ENCODE data around the gene PAX2. TPM values are rescaled to one million over a fixed set of nuclear protein-coding genes. Genes with fewer than 3 reads are reported as not detected.
A peak's percentile ranks its signal among the peaks of the same experiment; 100 is the strongest.

Gene PAX2
- total and polyA plus RNA-seq, 2 of the 13 experiments (the other 11 are each of a cell fraction or from before 2014, with no cell fraction given): not detected

GRCh38 chr10:100878291-100878910 is 133.0 kb downstream of the PAX2 start (continued):
- TF ChIP-seq PRDM4 (CRISPR knock-in tag; IDR thresholded peaks at IDR 0.05; ENCODE audit: borderline replicate concordance) (no peak), POLR2AphosphoS5 (IDR thresholded peaks at IDR 0.05; ENCODE audit: low read depth, low read length) (0 out of 2 replicates have a peak, but pooled peaks have one; percentile 21), DMAP1 (CRISPR knock-in tag; IDR thresholded peaks at IDR 0.05) (0 out of 2 replicates have a peak, but pooled peaks have one; percentile 25), ZNF550 (CRISPR knock-in tag; IDR thresholded peaks at IDR 0.05; ENCODE audit: borderline replicate concordance) (no peak), ATF6 (CRISPR knock-in tag; conservative IDR thresholded peaks at IDR 0.05) (no peak), ZFAT (CRISPR knock-in tag; conservative IDR thresholded peaks at IDR 0.05) (no peak), ZBTB7B (CRISPR knock-in tag; IDR thresholded peaks at IDR 0.05) (peak; percentile 48; the same call in 1 of the 2 replicates), FOXO1 (CRISPR knock-in tag; IDR thresholded peaks at IDR 0.05) (no peak), JUNB (CRISPR knock-in tag; IDR thresholded peaks at IDR 0.05; ENCODE audit: borderline replicate concordance) (no peak), ZNF460 (CRISPR knock-in tag; IDR thresholded peaks at IDR 0.05; ENCODE audit: borderline replicate concordance) (no peak), ARID3A (IDR thresholded peaks at IDR 0.05; ENCODE audit: low read depth, low read length) (no peak), ZNF556 (CRISPR knock-in tag; IDR thresholded peaks at IDR 0.05; ENCODE audit: borderline replicate concordance) (no peak; the same call in 1 of the 2 replicates), NFYC (CRISPR knock-in tag; IDR thresholded peaks at IDR 0.05) (no peak), NFATC3 (CRISPR knock-in tag; IDR thresholded peaks at IDR 0.05) (no peak), ZNF644 (CRISPR knock-in tag; IDR thresholded peaks at IDR 0.05; ENCODE audit: low read depth) (no peak), ZNF292 (CRISPR knock-in tag; IDR thresholded peaks at IDR 0.05; ENCODE audit: borderline replicate concordance, low read depth) (peak; percentile 27; the same call in 1 of the 2 replicates), ZNF44 (CRISPR knock-in tag; IDR thresholded peaks at IDR 0.05) (no peak), ZBTB39 (CRISPR knock-in tag; IDR thresholded peaks at IDR 0.05) (no peak), ZNF235 (CRISPR knock-in tag; IDR thresholded peaks at IDR 0.05; ENCODE audit: borderline replicate concordance) (no peak)

Data from HepG2 (cell line).